Measurements from ENCODE around the gene SEC14L1. TPM values are rescaled to one million over a fixed set of nuclear protein-coding genes. Genes with fewer than 3 reads are reported as not detected.
A peak's percentile ranks its signal among the peaks of the same experiment; 100 is the strongest.
"Not testable (repeated sequence)": the region's sequence is repeated elsewhere in the genome, so short reads cannot be mapped to it uniquely, and the experiment has no call there.

SEC14L1 gene
- total and polyA plus RNA-seq, 2 donors: 13.5 to 28.7 TPM

DNA sequence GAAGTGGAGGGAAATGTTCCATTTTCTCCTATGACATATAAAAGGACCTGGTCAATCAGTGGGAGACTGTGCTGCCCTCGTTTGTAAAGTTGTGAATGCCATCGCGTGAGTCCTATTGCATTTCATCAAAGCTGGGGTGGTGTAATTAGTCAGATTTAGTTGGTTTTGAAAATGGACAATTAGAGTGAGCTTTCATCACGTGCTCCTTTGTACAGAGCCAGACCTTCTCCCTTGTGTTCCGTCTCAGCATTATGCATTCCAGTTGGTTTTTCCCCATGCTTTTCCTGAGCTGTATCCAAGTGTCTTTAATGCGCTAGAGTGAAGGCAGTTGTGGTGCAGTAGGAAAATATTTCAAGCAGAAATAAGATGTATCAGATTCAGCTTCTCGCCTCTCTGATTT is 10.4 kb downstream of the SEC14L1 start:
- 92% methylated on average over 7 of the region's 7 CpGs for WGBS
- no peak for DNase-seq (ENCODE audit: low read depth in 6 of 9, low spot score in 9 of 9)
- peaks cover 4 to 11% of the 10 kb centered on the region in 2 donors for H3K4me1 ChIP-seq (ENCODE audit: control insufficient read depth in 2 of 2, insufficient read depth in 2 of 2, low read length in 2 of 2)

DNA sequence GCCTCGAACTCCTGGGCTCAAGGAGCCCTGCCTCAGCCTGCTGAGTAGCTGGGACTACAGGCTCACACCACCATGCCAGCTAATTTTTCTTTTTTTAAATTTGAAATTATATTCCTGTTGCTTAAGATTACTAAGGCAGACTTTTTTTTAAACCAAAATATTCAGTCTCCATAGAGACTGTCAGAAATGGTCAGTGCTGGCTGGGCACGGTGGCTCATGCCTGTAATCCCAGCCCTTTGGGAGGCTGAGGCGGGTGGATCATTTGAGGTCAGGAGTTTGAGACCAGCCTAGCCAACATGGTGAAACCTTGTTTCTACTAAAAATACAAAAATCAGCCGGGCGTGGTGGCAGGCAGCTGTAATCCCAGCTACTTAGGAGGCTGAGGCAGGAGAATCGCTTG is 11.3 kb downstream of the SEC14L1 start:
- 94% methylated on average over 6 of the region's 6 CpGs for WGBS
- peaks cover 15 to 32% of the 10 kb centered on the region in 2 donors for H3K36me3 ChIP-seq (ENCODE audit: control insufficient read depth in 2 of 2, insufficient read depth in 2 of 2, low read length in 1 of 2)
- not testable (repeated sequence) for H3K27me3 ChIP-seq (ENCODE audit: control insufficient read depth in 2 of 2, insufficient read depth in 1 of 2, low read length in 1 of 2); DNase-seq (ENCODE audit: low read depth in 6 of 9, low spot score in 9 of 9); H3K4me3 ChIP-seq (ENCODE audit: low read length in 2 of 2); H3K9me3 ChIP-seq (ENCODE audit: control insufficient read depth in 2 of 2, insufficient read depth in 1 of 2, low read length in 1 of 2)
- peaks cover 4 to 11% of the 10 kb centered on the region in 2 donors for H3K4me1 ChIP-seq (ENCODE audit: control insufficient read depth in 2 of 2, insufficient read depth in 2 of 2, low read length in 2 of 2)
- peak overlapping the region in 1 of 2 donors; percentile 27 for H3K27ac ChIP-seq (ENCODE audit: low read depth in 1 of 2, low read length in 1 of 2)

More for the DNA sequence above, 10.4 kb downstream of the SEC14L1 start:
- Histone ChIP-seq H3K4me3 (ENCODE audit: low read length in 2 of 2) (no peak overlapping the region), H3K9me3 (ENCODE audit: control insufficient read depth in 2 of 2, insufficient read depth in 1 of 2, low read length in 1 of 2) (no peaks in the 10 kb centered on the region), H3K36me3 (ENCODE audit: control insufficient read depth in 2 of 2, insufficient read depth in 2 of 2, low read length in 1 of 2) (peaks cover 15 to 40% of the 10 kb centered on the region in 2 donors), H3K27me3 (ENCODE audit: control insufficient read depth in 2 of 2, insufficient read depth in 1 of 2, low read length in 1 of 2) (no peaks in the 10 kb centered on the region), H3K27ac (ENCODE audit: low read depth in 1 of 2, low read length in 1 of 2) (peak overlapping the region in 1 of 2 donors; percentile 4)

DNA sequence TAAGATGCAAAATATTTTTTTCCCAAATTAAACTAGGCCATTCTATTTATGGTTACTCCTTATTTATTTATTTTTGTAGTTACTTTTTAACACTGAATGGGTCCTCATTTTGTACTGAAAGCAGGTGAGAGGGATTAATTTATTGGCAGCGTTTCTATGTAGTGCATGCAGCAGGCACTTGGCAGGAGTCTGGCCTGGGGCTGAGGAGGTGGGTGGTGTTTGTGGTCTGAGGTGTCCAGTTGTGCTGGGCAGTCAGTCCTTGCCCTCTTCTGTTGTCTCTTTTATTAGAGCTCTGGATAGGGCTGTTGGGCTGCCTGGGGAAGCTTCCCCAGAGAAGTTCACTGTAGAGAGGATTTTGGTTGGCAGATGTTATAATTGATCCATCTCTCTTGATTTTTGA is 12.7 kb downstream of the SEC14L1 start:
- Histone ChIP-seq H3K4me3 (ENCODE audit: low read length in 2 of 2) (no peak overlapping the region), H3K9me3 (ENCODE audit: control insufficient read depth in 2 of 2, insufficient read depth in 1 of 2, low read length in 1 of 2) (no peaks in the 10 kb centered on the region), H3K4me1 (ENCODE audit: control insufficient read depth in 2 of 2, insufficient read depth in 2 of 2, low read length in 2 of 2) (peaks cover 4 to 11% of the 10 kb centered on the region in 2 donors), H3K27me3 (ENCODE audit: control insufficient read depth in 2 of 2, insufficient read depth in 1 of 2, low read length in 1 of 2) (no peaks in the 10 kb centered on the region), H3K36me3 (ENCODE audit: control insufficient read depth in 2 of 2, insufficient read depth in 2 of 2, low read length in 1 of 2) (peaks cover 10 to 22% of the 10 kb centered on the region in 2 donors), H3K27ac (ENCODE audit: low read depth in 1 of 2, low read length in 1 of 2) (no peak overlapping the region)
- DNase-seq (ENCODE audit: low read depth in 6 of 9, low spot score in 9 of 9): no peak
- 94% methylated on average over 1 of the region's 1 CpG for WGBS

DNA sequence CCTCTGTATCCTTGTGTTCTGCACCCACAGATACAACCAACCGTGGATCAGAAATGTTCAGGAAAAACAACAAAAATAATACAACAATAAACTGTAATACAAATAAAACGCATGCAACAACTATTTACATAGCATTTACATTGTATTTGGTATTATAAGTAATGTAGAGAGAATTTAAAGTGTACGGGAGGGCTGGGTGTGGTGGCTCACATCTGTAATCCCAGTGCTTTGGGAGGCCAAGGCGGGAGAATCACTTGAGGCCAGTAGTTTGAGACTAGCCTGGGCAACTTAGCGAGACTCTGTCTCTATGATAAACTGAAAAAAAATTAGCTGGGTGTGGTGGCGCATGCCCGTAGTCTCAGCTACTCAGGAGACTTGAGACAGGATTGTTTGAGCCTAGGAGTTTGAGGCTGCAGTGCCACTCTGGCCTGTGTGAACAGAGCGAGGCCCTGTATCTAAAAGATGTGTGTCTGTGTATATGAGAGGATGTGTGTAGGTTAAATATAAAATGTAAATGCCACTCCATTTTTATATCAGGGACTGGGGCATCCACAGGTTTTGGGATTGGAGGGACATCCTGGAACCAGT is 13.3 kb downstream of the SEC14L1 start:
- no peak overlapping the region for H3K27ac ChIP-seq (ENCODE audit: low read depth in 1 of 2, low read length in 1 of 2)
- H3K27me3 ChIP-seq (ENCODE audit: control insufficient read depth in 2 of 2, insufficient read depth in 1 of 2, low read length in 1 of 2): no peaks in the 10 kb centered on the region
- H3K4me3 ChIP-seq (ENCODE audit: low read length in 2 of 2): no peak overlapping the region
- peaks cover 5 to 17% of the 10 kb centered on the region in 2 donors for H3K36me3 ChIP-seq (ENCODE audit: control insufficient read depth in 2 of 2, insufficient read depth in 2 of 2, low read length in 1 of 2)
- DNase-seq (ENCODE audit: low read depth in 6 of 9, low spot score in 9 of 9): no peak
- 98% methylated on average over 8 of the region's 8 CpGs for WGBS
- H3K9me3 ChIP-seq (ENCODE audit: control insufficient read depth in 2 of 2, insufficient read depth in 1 of 2, low read length in 1 of 2): no peaks in the 10 kb centered on the region
- peaks cover 4 to 7% of the 10 kb centered on the region in 2 donors for H3K4me1 ChIP-seq (ENCODE audit: control insufficient read depth in 2 of 2, insufficient read depth in 2 of 2, low read length in 2 of 2)

DNA sequence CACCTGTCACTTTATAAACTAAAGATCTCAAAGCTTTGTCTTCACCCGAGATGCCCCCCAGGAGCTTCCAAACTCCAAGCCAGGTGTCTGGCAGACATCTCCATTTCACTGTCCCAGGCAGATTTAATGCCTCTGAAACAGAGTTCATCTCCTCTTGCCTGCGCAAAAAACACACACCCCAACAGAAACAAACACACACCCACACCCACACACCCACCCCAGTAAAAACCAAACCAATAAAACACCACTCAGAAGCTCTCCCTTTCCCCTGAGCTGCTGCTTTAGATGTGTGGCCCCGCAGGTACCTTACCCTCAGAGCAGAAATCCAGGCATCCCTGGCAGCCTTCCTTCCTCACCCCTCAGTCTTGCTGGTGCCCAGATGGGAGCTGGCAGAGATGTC is 14.4 kb downstream of the SEC14L1 start:
- Histone ChIP-seq H3K27ac (ENCODE audit: low read depth in 1 of 2, low read length in 1 of 2) (no peak overlapping the region), H3K9me3 (ENCODE audit: control insufficient read depth in 2 of 2, insufficient read depth in 1 of 2, low read length in 1 of 2) (no peaks in the 10 kb centered on the region), H3K4me1 (ENCODE audit: control insufficient read depth in 2 of 2, insufficient read depth in 2 of 2, low read length in 2 of 2) (peaks cover 4 to 7% of the 10 kb centered on the region in 2 donors), H3K36me3 (ENCODE audit: control insufficient read depth in 2 of 2, insufficient read depth in 2 of 2, low read length in 1 of 2) (peaks cover 3 to 12% of the 10 kb centered on the region in 2 donors), H3K27me3 (ENCODE audit: control insufficient read depth in 2 of 2, insufficient read depth in 1 of 2, low read length in 1 of 2) (no peaks in the 10 kb centered on the region), H3K4me3 (ENCODE audit: low read length in 2 of 2) (no peak overlapping the region)
- DNase-seq (ENCODE audit: low read depth in 6 of 9, low spot score in 9 of 9): no peak
- WGBS: 91% methylated on average over 3 of the region's 3 CpGs

DNA sequence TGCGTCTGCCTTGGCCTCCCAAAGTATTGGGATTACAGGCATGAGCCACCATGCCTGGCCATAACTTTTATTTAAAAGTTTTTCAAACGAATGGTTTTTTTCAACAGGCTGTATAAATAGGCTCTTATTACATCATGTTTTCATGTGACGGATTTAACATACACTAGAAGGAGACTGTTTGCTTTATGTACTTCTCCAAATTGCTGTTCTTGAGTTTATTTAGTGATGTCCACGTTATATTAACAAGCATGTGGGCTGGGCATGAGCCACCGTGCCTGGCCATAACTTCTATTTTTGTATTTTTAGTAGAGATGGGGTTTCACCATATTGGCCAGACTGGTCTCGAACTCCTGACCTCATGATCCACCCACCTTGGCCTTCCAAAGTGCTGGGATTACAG is 17.0 kb downstream of the SEC14L1 start:
- WGBS: 95% methylated on average over 6 of the region's 6 CpGs
- not testable (repeated sequence) for H3K27me3 ChIP-seq (ENCODE audit: control insufficient read depth in 2 of 2, insufficient read depth in 1 of 2, low read length in 1 of 2); H3K27ac ChIP-seq (ENCODE audit: low read depth in 1 of 2, low read length in 1 of 2); H3K4me1 ChIP-seq (ENCODE audit: control insufficient read depth in 2 of 2, insufficient read depth in 2 of 2, low read length in 2 of 2); H3K9me3 ChIP-seq (ENCODE audit: control insufficient read depth in 2 of 2, insufficient read depth in 1 of 2, low read length in 1 of 2); H3K36me3 ChIP-seq (ENCODE audit: control insufficient read depth in 2 of 2, insufficient read depth in 2 of 2, low read length in 1 of 2); DNase-seq (ENCODE audit: low read depth in 6 of 9, low spot score in 9 of 9); H3K4me3 ChIP-seq (ENCODE audit: low read length in 2 of 2)

DNA sequence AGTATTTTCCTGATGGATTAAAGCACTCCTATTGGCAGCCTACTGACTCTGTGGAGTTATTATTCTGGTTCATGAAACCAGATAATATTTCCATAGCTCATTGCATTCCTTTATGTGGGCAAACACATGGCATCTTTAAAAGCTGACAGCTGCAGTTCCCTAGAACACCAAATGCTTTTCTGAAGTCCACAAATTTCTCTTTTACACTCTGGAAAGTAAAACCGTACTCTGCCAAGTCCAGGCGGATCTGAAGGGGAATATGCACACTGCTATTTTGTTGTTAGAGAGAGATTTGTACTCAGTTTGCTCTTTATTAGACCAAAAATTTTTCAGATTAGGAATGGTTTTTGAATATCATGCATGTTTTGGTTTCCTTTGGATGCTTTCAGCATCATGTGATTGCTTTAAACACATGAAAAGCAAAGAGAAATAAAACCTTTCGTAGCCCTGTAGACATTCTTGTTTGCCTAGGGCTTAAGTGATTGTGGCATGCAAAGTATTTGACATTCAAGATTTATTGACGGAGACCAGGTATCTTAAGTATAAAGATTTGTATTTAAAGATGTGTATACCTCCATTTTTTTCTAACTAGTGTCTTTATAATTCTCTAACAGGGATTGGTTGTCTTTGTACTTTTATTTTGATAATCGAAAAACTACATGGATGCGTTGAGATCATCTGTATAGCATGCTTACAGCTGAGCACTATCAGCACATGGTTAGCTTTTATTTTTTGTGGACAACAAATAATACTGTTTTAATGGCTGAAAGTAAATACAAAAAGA is 19.5 kb downstream of the SEC14L1 start:
- no peaks in the 10 kb centered on the region for H3K9me3 ChIP-seq (ENCODE audit: control insufficient read depth in 2 of 2, insufficient read depth in 1 of 2, low read length in 1 of 2)
- H3K27ac ChIP-seq (ENCODE audit: low read depth in 1 of 2, low read length in 1 of 2): no peak overlapping the region
- DNase-seq (ENCODE audit: low read depth in 6 of 9, low spot score in 9 of 9): no peak
- H3K27me3 ChIP-seq (ENCODE audit: control insufficient read depth in 2 of 2, insufficient read depth in 1 of 2, low read length in 1 of 2): no peaks in the 10 kb centered on the region
- peaks cover 3 to 7% of the 10 kb centered on the region in 2 donors for H3K36me3 ChIP-seq (ENCODE audit: control insufficient read depth in 2 of 2, insufficient read depth in 2 of 2, low read length in 1 of 2)
- no peak overlapping the region for H3K4me3 ChIP-seq (ENCODE audit: low read length in 2 of 2)
- 79% methylated on average over 6 of the region's 6 CpGs for WGBS
- H3K4me1 ChIP-seq (ENCODE audit: control insufficient read depth in 2 of 2, insufficient read depth in 2 of 2, low read length in 2 of 2): peaks cover 3 to 16% of the 10 kb centered on the region in 2 donors

DNA sequence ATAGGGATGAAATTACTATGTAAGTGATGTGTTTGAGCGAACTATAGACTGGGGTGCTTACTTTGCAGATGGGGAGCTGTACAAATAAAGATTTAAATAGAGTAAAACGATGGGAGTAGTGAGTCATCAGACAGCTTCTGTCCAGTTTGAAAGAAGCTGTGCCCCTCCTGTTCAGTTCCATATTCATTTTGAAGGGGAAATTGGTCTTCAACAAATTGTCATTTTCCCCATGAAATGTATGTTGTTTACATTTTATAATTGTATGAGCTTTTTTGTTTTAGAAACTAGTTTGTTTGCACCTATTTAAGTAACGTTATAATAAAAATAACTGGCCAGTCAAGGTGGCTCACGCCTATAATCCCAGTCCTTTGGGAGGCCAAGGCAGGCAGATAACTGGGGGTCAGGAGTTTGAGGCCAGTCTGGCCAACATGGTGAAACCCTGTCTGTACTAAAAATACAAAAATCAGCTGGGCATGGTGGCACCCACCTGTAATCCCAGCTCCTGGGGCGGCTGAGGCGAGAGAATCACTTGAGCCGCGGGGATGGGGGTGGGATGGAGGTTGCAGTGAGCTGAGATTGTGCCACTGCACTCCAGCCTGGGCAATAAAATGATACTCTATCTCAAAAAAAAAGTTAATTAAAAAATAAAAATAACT is 20.2 kb downstream of the SEC14L1 start:
- DNase-seq (ENCODE audit: low read depth in 6 of 9, low spot score in 9 of 9): no peak
- Histone ChIP-seq H3K4me3 (ENCODE audit: low read length in 2 of 2) (no peak overlapping the region), H3K27ac (ENCODE audit: low read depth in 1 of 2, low read length in 1 of 2) (no peak overlapping the region), H3K9me3 (ENCODE audit: control insufficient read depth in 2 of 2, insufficient read depth in 1 of 2, low read length in 1 of 2) (no peaks in the 10 kb centered on the region), H3K36me3 (ENCODE audit: control insufficient read depth in 2 of 2, insufficient read depth in 2 of 2, low read length in 1 of 2) (peaks cover 3% of the 10 kb centered on the region in 2 donors), H3K27me3 (ENCODE audit: control insufficient read depth in 2 of 2, insufficient read depth in 1 of 2, low read length in 1 of 2) (no peaks in the 10 kb centered on the region), H3K4me1 (ENCODE audit: control insufficient read depth in 2 of 2, insufficient read depth in 2 of 2, low read length in 2 of 2) (peaks cover 3 to 17% of the 10 kb centered on the region in 2 donors)
- WGBS: 98% methylated on average over 8 of the region's 8 CpGs

DNA sequence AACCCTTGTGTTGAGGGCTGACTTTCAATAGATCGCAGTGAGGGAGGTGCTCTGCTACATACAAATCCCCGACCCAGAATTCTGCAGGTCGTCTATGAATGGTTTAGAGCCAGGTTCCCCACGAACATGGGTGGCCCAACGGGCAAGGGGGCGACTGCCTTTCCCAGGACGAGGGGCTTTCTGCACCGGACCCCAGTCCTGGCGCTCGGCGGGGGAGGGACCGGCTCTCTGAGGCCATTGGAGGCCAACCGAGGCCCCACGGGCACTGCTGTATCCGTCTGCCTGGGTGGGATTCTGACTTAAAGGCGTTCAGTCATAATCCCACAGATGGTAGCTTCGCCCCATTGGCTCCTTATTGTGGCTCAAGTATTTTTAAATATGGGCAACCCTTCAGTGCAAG is 21.2 kb downstream of the SEC14L1 start:
- no peak for DNase-seq (ENCODE audit: low read depth in 6 of 9, low spot score in 9 of 9)
- 98% methylated on average over 17 of the region's 17 CpGs for WGBS

More for the DNA sequence above, 21.2 kb downstream of the SEC14L1 start:
- H3K27me3 ChIP-seq (ENCODE audit: control insufficient read depth in 2 of 2, insufficient read depth in 1 of 2, low read length in 1 of 2): no peaks in the 10 kb centered on the region
- no peak overlapping the region for H3K27ac ChIP-seq (ENCODE audit: low read depth in 1 of 2, low read length in 1 of 2)
- H3K4me3 ChIP-seq (ENCODE audit: low read length in 2 of 2): no peak overlapping the region
- peaks cover 0 to 2% of the 10 kb centered on the region in 2 donors for H3K9me3 ChIP-seq (ENCODE audit: control insufficient read depth in 2 of 2, insufficient read depth in 1 of 2, low read length in 1 of 2)
- H3K4me1 ChIP-seq (ENCODE audit: control insufficient read depth in 2 of 2, insufficient read depth in 2 of 2, low read length in 2 of 2): peaks cover 3 to 17% of the 10 kb centered on the region in 2 donors
- H3K36me3 ChIP-seq (ENCODE audit: control insufficient read depth in 2 of 2, insufficient read depth in 2 of 2, low read length in 1 of 2): peaks cover 2 to 3% of the 10 kb centered on the region in 2 donors

All from thymus (tissue), 11 donors.